Cardiac muscle cell (in vitro differentiated cells and primary cell): ENCODE data around the gene RXRB. TPM values are rescaled to one million over a fixed set of nuclear protein-coding genes. Genes with fewer than 3 reads are reported as not detected.

ENCODE experiments used
- DNase-seq, 2 donors: peaks; one replicate each; pipeline versions ENCODE4 v3.0.0 to v3.0.0-alpha.2; 2010 to 2017; ENCODE audit warnings: low read depth in 1 of 2, low spot score in 1 of 2
- H3K27ac ChIP-seq: fragments of 200-600 bp; sonication (generic); 2 replicates; pipeline ENCODE4 v1.5.1; 2016
- H3K27me3 ChIP-seq: fragments of 200-600 bp; sonication (generic); 2 replicates; pipeline ENCODE4 v1.6.0; 2016; ENCODE audit warnings: control low read depth
- H3K36me3 ChIP-seq: fragments of 200-600 bp; sonication (generic); 2 replicates; pipeline ENCODE4 v1.5.1; 2016; ENCODE audit warnings: control low read depth
- H3K4me1 ChIP-seq: fragments of 200-600 bp; sonication (generic); 2 replicates; pipeline ENCODE4 v1.8.1; 2017; ENCODE audit warnings: low read depth, mild to moderate bottlenecking, mixed run types
- H3K4me3 ChIP-seq: fragments of 200-600 bp; sonication (generic); 2 replicates; pipeline ENCODE4 v1.5.1; 2016; ENCODE audit warnings: mild to moderate bottlenecking
- H3K9me3 ChIP-seq: fragments of 200-600 bp; sonication (generic); 2 replicates; pipeline ENCODE4 v1.5.1; 2017; ENCODE audit warnings: low read depth, mild to moderate bottlenecking, control low read depth
- CTCF ChIP-seq: IDR thresholded peaks from 2 replicates; pipeline ENCODE4 v1.5.1; 2012; ENCODE audit warnings: low read depth, mild to moderate bottlenecking, low read length
- polyA plus RNA-seq: library from polyadenylated mRNA; unstranded; fragments of >200 nt; fragmentation: Nextera tagmentation; extraction: Ambion mirVana; gene quantifications from 2 replicates; pipeline ENCODE4 v1.2.1, GENCODE V29; 2016
- total RNA-seq: library from RNA; depleted of rRNA; stranded (reverse); fragments of >200 nt; gene quantifications from 2 replicates; pipeline ENCODE4 v1.2.3, GENCODE V29; 2016

Gene RXRB
- total and polyA plus RNA-seq, 2 experiments from 2014 or later = 37.8 to 46.7 TPM

GRCh38 chr6:33209856-33210255, 9.4 kb upstream of the RXRB start:
- DNase-seq = no peak
- no peak overlapping the region for H3K27ac ChIP-seq
- no peak for TF ChIP-seq CTCF
- no peaks in the 10 kb centered on the region for H3K36me3 ChIP-seq
- H3K27me3 ChIP-seq = no peaks in the 10 kb centered on the region
- peaks cover 9% of the 10 kb centered on the region for H3K4me1 ChIP-seq
- H3K4me3 ChIP-seq = no peak overlapping the region
- H3K9me3 ChIP-seq = no peaks in the 10 kb centered on the region

GRCh38 chr6:33208091-33208967, 7.9 kb upstream of the RXRB start, which contains the start of gene RING1:
Gene RING1, plus strand, starts transcription at chr6:33208500. Its CDS starts 323 bp downstream, at chr6:33208823.
- H3K4me3 ChIP-seq = peak within 1 kb of the TSS; percentile 72
- peaks cover 12% of the 10 kb centered on the region for H3K4me1 ChIP-seq
- TF ChIP-seq CTCF = no peak
- DNase-seq = peak; percentile 84 to 85
- no peaks in the 10 kb centered on the region for H3K27me3 ChIP-seq
- H3K36me3 ChIP-seq = peaks cover 1% of the 10 kb centered on the region
- H3K27ac ChIP-seq = peak within 1 kb of the TSS; percentile 73
- no peaks in the 10 kb centered on the region for H3K9me3 ChIP-seq

GRCh38 chr6:33207552-33208090, 7.2 kb upstream of the RXRB start:
- peaks cover 8% of the 10 kb centered on the region for H3K36me3 ChIP-seq
- H3K4me3 ChIP-seq = peak overlapping the region; percentile 72
- no peaks in the 10 kb centered on the region for H3K27me3 ChIP-seq
- H3K4me1 ChIP-seq = peaks cover 10% of the 10 kb centered on the region
- peak; percentile 63 to 69 for DNase-seq
- no peaks in the 10 kb centered on the region for H3K9me3 ChIP-seq
- no peak for TF ChIP-seq CTCF
- H3K27ac ChIP-seq = peak overlapping the region; percentile 73

GRCh38 chr6:33206864-33207551, 6.5 kb upstream of the RXRB start:
- Histone ChIP-seq H3K27ac (no peak overlapping the region), H3K4me1 (peaks cover 12% of the 10 kb centered on the region), H3K27me3 (no peaks in the 10 kb centered on the region), H3K9me3 (no peaks in the 10 kb centered on the region), H3K4me3 (peak overlapping the region; percentile 72), H3K36me3 (peaks cover 14% of the 10 kb centered on the region)
- no peak for DNase-seq
- TF ChIP-seq CTCF = no peak

GRCh38 chr6:33206027-33206863, 5.8 kb upstream of the RXRB start:
- H3K4me1 ChIP-seq = peaks cover 18% of the 10 kb centered on the region
- no peak overlapping the region for H3K4me3 ChIP-seq
- no peak overlapping the region for H3K27ac ChIP-seq
- H3K27me3 ChIP-seq = no peaks in the 10 kb centered on the region
- no peaks in the 10 kb centered on the region for H3K9me3 ChIP-seq
- no peak for TF ChIP-seq CTCF
- DNase-seq = no peak
- peaks cover 17% of the 10 kb centered on the region for H3K36me3 ChIP-seq
